Left ventricle myocardium inferior (tissue), 1 donor: ENCODE data around the gene SLX9. TPM values are rescaled to one million over a fixed set of nuclear protein-coding genes. Genes with fewer than 3 reads are reported as not detected.

Experiments
- DNase-seq: peaks from one replicate; pipeline ENCODE4 v3.0.0-alpha.2; 2020
- H3K27ac ChIP-seq: fragments of 200-600 bp; replicated peaks from 2 replicates; pipeline ENCODE4 v1.8.0; 2021
- H3K27me3 ChIP-seq: fragments of 200-600 bp; 2 replicates; pipeline ENCODE4 v1.8.0; 2021; ENCODE audit warnings: low read depth
- H3K36me3 ChIP-seq: fragments of 200-600 bp; 2 replicates; pipeline ENCODE4 v1.8.0; 2021
- H3K4me1 ChIP-seq: fragments of 200-600 bp; 2 replicates; pipeline ENCODE4 v1.8.0; 2021
- H3K4me3 ChIP-seq: fragments of 200-600 bp; 2 replicates; pipeline ENCODE4 v1.8.0; 2021; ENCODE audit warnings: mild to moderate bottlenecking, moderate library complexity
- H3K9me3 ChIP-seq: fragments of 200-600 bp; replicated peaks from 2 replicates; pipeline ENCODE4 v1.8.0; 2021
- CTCF ChIP-seq: fragments of 200-600 bp; IDR thresholded peaks from 2 replicates; pipeline ENCODE4 v1.8.0; 2021; ENCODE audit warnings: antibody characterized with exemption, mild to moderate bottlenecking, borderline replicate concordance
- intact Hi-C: fragments of 100-400 bp; cut with micrococcal nuclease; formaldehyde crosslinking; loops from one replicate; pipeline ENCODE4 v1.11.0; 2022
- long read RNA-seq: library from polyadenylated mRNA; unstranded; transcript quantifications from one replicate; pipeline ENCODE4 v2.0.0, GENCODE V29; 2021
- total RNA-seq: library from RNA; stranded (reverse); fragmentation: NEBNext Ultra II Directional; extraction: Animal tissue kit (Norgen Biotek cat#: 25700); gene quantifications from one replicate; pipeline ENCODE4 v1.2.1, GENCODE V29; 2021
- donor health status: DM: no; HTN: yes; CAD: no; lungs with severe emphysema.

SLX9 gene, protein sequence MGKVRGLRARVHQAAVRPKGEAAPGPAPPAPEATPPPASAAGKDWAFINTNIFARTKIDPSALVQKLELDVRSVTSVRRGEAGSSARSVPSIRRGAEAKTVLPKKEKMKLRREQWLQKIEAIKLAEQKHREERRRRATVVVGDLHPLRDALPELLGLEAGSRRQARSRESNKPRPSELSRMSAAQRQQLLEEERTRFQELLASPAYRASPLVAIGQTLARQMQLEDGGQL
- 70.7 TPM for total RNA-seq
- long read RNA-seq, transcript FAM207A-201 (6 exons, 927 nt): major isoform, 14 of 39 reads
- long read RNA-seq, partial matches to known transcripts: 9 of 39 reads
- long read RNA-seq, other reads (novel, unspliced or antisense): 12 of 39 reads

DNA sequence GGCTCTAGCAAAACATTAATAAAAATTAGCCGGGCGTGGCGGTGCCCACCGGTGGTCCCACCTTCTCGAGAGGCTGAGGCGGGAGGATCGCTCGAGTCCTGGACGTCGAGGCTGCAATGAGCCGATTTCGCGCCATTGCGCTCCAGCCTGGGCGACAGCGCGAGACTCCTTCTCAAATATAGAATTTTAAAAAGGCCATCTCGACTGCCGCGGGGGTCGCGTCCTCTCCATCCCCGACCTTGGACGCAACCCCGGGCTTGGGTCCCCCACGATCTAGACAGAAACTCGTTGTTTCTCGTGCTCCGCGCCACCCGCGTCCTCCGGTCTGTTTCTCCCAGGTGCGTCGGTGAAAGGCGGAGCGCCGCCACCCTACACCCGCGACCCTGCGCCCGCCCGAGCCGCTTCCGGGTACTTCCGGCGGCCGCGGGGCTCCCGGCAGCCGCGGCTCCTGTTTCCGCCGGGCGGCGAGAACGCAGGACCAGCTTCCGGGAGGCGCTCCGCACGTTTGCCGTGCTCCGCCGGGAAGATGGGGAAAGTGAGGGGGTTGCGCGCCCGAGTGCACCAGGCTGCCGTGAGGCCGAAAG, at the start of gene SLX9:
TSS of gene SLX9 (plus strand) at position 498 of the 584 bp plus-strand sequence. CDS start at position 527, 29 bp downstream.
- H3K27ac ChIP-seq: peak within 1 kb of the TSS; percentile 92
- no peak for TF ChIP-seq CTCF

DNA sequence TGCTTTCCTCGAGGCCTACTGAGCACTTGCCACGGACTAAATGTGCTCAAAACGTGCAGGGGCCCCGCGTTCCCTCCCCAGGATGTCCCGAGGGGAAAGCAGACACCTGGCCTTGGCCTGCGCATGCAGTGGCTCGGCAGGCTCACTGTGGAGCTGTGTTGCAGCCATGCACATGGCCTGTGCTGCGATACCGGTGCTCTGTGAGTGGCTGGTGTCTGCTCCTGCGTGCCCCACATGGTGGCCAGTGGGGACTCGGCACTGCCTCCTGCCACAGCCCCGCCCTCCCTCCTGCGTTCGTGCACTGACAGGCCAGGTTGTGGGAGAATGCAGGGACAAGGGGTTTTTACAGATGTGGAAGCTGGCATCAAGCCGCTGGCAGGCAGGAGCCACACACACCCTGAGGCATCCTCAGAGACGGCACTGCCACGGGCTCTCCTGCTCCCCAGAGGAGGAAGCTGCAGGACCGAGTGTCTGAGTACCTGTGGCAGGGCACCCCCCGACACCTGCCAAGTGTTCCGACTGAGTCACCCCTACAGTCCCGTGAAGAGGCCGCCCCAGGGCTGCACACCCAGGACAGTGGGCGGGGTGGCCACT, 49.4 kb upstream of the SLX9 start:
- peak; percentile 11 for DNase-seq
- TF ChIP-seq CTCF: no peak
- Histone ChIP-seq H3K27me3 (peaks cover 26% of the 10 kb centered on the region), H3K4me1 (no peaks in the 10 kb centered on the region), H3K27ac (no peak overlapping the region), H3K36me3 (no peaks in the 10 kb centered on the region), H3K9me3 (no peaks in the 10 kb centered on the region), H3K4me3 (no peak overlapping the region)
- intact Hi-C loops: no loop called here

More for the DNA sequence above, at the start of gene SLX9:
- Histone ChIP-seq H3K9me3 (no peaks in the 10 kb centered on the region), H3K4me3 (peak within 1 kb of the TSS; percentile 99), H3K36me3 (peaks cover 17% of the 10 kb centered on the region), H3K4me1 (peaks cover 56% of the 10 kb centered on the region), H3K27me3 (peaks cover 10% of the 10 kb centered on the region)
- intact Hi-C loops: no loop called here
- DNase-seq: peak; percentile 79

DNA sequence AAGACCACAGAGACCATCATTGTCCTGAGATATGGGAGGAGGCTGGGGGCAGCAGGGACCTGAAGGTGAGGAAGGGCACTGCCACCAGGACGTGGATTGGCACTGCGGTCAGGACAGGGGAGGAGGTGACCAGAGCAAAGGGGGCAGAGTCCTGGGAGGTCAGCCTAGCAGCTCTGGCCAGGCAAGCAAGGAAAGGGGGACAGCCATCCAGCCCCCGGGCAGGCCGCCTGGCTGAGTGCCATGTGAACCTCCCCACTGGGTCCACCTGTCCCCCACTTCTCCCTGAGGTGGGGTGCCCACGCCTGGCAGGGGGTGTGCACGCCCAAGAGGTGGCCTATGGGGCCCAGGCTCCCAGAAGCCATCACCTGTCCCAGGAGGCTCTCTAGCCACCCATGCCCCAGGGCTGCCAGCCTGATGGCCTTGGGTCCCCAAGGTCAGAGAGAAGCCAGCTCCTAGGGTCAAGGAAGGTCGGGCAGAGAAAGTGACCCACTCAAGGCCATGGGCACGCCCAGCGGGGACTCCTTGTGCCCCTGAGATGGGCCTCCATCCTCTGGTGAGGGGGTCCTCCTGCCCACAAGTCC, 48.8 kb upstream of the SLX9 start:
- intact Hi-C loops: no loop called here
- no peak for TF ChIP-seq CTCF
- DNase-seq: no peak
- H3K27me3 ChIP-seq: peaks cover 26% of the 10 kb centered on the region
- H3K9me3 ChIP-seq: no peaks in the 10 kb centered on the region
- H3K27ac ChIP-seq: no peak overlapping the region
- no peak overlapping the region for H3K4me3 ChIP-seq
- H3K36me3 ChIP-seq: no peaks in the 10 kb centered on the region
- no peaks in the 10 kb centered on the region for H3K4me1 ChIP-seq

- no peak for TF ChIP-seq CTCF
- Histone ChIP-seq H3K9me3 (no peaks in the 10 kb centered on the region), H3K4me1 (no peaks in the 10 kb centered on the region), H3K36me3 (no peaks in the 10 kb centered on the region), H3K27me3 (peaks cover 27% of the 10 kb centered on the region), H3K4me3 (no peak overlapping the region), H3K27ac (no peak overlapping the region)
- intact Hi-C loops: no loop called here
- DNase-seq: peak; percentile 13
These were observed 48.2 kb upstream of the SLX9 start for GRCh38 chr21:44891631-44892031.

DNA sequence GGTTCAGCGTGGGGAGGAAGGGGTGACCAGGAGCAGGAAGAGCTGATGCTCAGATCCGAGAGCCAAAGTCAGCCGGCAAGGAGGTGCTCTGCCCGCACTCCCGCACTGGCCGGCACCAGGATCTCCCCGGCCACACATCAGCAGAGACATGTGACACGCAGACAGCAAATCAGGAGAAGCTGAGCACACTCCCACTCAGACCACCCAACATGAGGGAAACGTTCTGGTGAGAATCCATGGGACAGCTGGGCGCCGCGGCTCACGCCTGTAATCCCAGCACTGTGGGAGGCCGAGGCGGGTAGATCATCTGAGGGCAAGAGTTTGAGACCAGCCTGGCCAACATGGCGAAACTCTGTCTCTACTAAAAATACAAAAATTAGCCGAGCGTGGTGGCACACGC, 47.7 kb upstream of the SLX9 start:
- Histone ChIP-seq H3K27me3 (peaks cover 32% of the 10 kb centered on the region), H3K27ac (no peak overlapping the region), H3K36me3 (no peaks in the 10 kb centered on the region), H3K4me3 (no peak overlapping the region), H3K4me1 (no peaks in the 10 kb centered on the region), H3K9me3 (no peaks in the 10 kb centered on the region)
- intact Hi-C loops: no loop called here
- no peak for DNase-seq
- TF ChIP-seq CTCF: no peak
